ENCODE data around the gene PNLDC1.
"Not testable (repeated sequence)": the region's sequence is repeated elsewhere in the genome, so short reads cannot be mapped to it uniquely, and the experiment has no call there.

PNLDC1 gene

DNA sequence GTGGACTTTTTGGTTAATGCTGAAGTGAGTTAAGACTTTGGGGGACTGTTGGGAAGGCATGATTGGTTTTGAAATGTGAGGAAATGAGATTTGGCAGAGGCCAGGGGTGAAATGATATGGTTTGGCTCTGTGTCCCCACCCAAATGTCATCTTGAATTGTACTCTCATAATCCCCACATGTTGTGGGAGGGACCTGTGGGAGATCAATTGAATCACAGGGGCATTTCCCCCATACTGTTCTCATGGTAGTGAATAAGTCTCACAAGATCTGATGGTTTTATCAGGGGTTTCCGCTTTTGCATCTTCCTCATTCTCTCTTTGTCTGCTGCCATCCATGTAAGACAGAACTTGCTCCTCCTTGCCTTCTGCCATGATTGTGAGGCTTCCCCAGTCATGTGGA lies 49.8 kb downstream of the PNLDC1 start:
- DNase-seq (ENCODE audit: low read depth), result not testable (repeated sequence)

DNA sequence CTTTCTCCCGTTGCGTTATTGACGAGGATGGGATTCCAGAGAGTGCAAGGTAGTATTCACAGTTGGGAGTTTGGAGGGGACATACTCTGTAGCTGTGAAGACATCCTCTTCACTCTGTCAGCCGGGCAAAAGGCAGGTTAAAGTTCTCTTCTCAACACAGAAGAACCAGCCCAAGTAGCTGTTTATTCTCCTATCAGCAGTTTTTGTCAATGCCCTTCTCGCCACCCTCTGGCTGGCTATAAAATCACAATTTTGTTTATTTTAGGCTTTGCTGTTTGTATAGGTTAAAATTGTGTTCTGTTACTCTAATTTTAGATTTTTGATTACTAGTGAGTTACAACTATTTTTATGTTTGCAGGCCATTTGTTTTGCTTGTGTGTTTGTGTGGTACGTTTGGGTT lies 52.8 kb downstream of the PNLDC1 start:
- DNase-seq (ENCODE audit: low read depth), result peak; percentile 41

- no peak for DNase-seq (ENCODE audit: low read depth)
These were observed 53.7 kb downstream of the PNLDC1 start for GRCh38 chr6:159853754-159854153.

DNA sequence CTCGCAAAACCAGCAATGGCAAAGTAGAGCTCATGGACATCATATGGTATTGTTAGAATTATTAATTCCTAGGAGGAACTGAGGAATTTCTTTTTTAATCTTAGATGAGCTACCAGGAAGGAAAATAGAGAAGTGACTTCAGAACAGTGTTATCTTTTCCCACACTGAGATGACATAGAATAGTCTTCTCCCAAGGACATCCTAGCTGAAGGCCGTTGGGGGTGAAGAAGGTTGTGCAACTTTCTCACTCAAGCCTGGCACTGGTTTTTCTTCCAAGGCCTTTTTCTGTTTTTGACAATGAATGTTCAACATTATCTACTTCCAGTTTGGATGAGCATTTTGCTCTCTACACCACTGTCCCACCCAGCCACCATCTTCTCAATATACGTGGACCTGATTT lies 54.9 kb downstream of the PNLDC1 start:
- DNase-seq (ENCODE audit: low read depth), result no peak

GRCh38 chr6:159858259-159858658 lies 58.2 kb downstream of the PNLDC1 start:
- DNase-seq (ENCODE audit: low read depth), result no peak

GRCh38 chr6:159860482-159860881 lies 60.4 kb downstream of the PNLDC1 start:
- no peak for DNase-seq (ENCODE audit: low read depth)

- DNase-seq (ENCODE audit: low read depth), result no peak
These were observed 62.0 kb downstream of the PNLDC1 start for GRCh38 chr6:159862103-159862502.

- peak; percentile 78 for DNase-seq (ENCODE audit: low read depth)
These were observed 63.3 kb downstream of the PNLDC1 start for GRCh38 chr6:159863341-159863740.

- no peak for DNase-seq (ENCODE audit: low read depth)
These were observed 65.3 kb downstream of the PNLDC1 start for GRCh38 chr6:159865226-159865920.

DNA sequence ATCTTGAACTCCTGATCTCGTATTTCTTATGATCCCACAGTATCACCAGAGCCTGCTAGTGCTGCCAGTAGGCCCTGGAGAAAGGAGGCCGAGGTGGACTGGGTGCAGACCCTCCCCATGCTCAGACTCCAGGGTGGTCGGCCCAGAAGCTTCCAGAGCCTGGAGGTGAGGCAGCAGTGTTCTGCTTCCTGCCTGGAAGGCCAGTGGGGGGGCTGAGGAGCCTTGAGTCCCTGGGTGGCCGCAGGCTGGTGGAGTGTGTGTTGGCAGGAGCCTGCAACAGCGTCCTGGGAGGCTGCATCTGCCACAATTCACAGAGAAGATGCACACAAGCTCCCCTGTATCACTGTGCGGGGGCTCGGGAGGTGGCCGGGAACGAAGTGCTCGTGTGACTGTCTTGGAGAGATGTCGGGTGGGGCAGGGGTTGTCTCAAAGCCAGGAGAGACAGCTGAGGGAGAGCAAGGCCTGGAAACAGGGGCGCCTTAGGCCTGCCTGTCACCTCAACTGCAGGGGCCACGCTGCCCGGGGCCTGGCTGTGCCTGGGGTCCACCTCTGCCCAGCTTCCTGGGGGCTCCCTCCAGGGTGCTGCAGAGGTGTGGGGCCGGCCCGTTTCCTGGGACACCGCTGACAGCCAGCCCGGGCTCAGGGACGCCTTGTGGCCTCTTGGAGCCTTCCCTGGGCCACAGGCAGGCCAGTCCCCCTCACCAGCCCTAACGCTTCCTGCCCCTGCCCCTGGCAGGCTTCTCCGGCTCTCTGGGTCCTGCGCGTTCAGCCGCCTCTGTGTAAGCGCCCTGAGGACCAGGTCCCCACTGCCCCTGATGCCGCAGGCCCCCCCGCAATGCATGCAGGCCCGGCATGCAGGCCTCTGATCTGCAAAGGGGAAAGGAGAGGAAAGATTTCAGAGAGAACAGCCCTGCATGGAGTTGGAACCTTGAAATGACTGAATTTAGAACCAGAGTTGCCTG lies 66.5 kb downstream of the PNLDC1 start:
- no peak for DNase-seq (ENCODE audit: low read depth)

Data from EH (cell line).